Posterior vena cava (tissue), 2 donors: ENCODE measurements around the gene TMEM203. TPM values are rescaled to one million over a fixed set of nuclear protein-coding genes. Genes with fewer than 3 reads are reported as not detected.

ENCODE experiments used
- DNase-seq: peaks from one replicate; pipeline ENCODE4 v3.0.0-alpha.2; 2020; ENCODE audit warnings: low spot score
- intact Hi-C, 2 donors: fragments of 100-400 bp; cut with DNase I; formaldehyde crosslinking; loops; one replicate each; pipeline versions ENCODE4 v1.14.1 to v1.14.2; 2022 to 2023
- total RNA-seq, 2 donors: library from RNA; stranded (reverse); fragmentation: NEBNext Ultra II Directional; extraction: Animal tissue kit (Norgen Biotek cat#: 25700); gene quantifications; one replicate each; pipeline ENCODE4 v1.2.1, GENCODE V29; 2021
- donor health status: DM: yes; HTN: yes; CAD: no.
- donor health status: DM: yes; HTN: yes; CAD: no.

The TMEM203 gene
- total RNA-seq, 2 donors from 2014 or later = 24.8 to 25.2 TPM

- intact Hi-C loops = no loop called here
Measured at GRCh38 chr9:137221506-137222111, 16.2 kb upstream of the TMEM203 start.

GRCh38 chr9:137221095-137221505 lies 15.7 kb upstream of the TMEM203 start:
- intact Hi-C loops = no loop called here
- no peak for DNase-seq

More at GRCh38 chr9:137221506-137222111, 16.2 kb upstream of the TMEM203 start:
- DNase-seq = no peak

GRCh38 chr9:137220317-137221094 lies 15.1 kb upstream of the TMEM203 start:
- no peak for DNase-seq
- intact Hi-C loops = no loop called here

- intact Hi-C loops = no loop called here
- DNase-seq = no peak
Measured at GRCh38 chr9:137219757-137220316, 14.4 kb upstream of the TMEM203 start.

- intact Hi-C loops = no loop called here
- no peak for DNase-seq
Measured at GRCh38 chr9:137218754-137219271, 13.4 kb upstream of the TMEM203 start.

GRCh38 chr9:137218212-137218753 lies 12.8 kb upstream of the TMEM203 start:
- intact Hi-C loops = no loop called here

GRCh38 chr9:137217276-137218211 lies 12.1 kb upstream of the TMEM203 start:
- no peak for DNase-seq
- intact Hi-C loops = no loop called here

More at GRCh38 chr9:137218212-137218753, 12.8 kb upstream of the TMEM203 start:
- no peak for DNase-seq

GRCh38 chr9:137216188-137216965 lies 10.9 kb upstream of the TMEM203 start:
- intact Hi-C loops = no loop called here
- no peak for DNase-seq

GRCh38 chr9:137215196-137215986 lies 9.9 kb upstream of the TMEM203 start:
- DNase-seq = no peak
- intact Hi-C loops = no loop called here

GRCh38 chr9:137214620-137215019 lies 9.2 kb upstream of the TMEM203 start:
- intact Hi-C loops = no loop called here

GRCh38 chr9:137213160-137214060 lies 8.0 kb upstream of the TMEM203 start:
- DNase-seq = no peak
- intact Hi-C loops = no loop called here

More at GRCh38 chr9:137214620-137215019, 9.2 kb upstream of the TMEM203 start:
- DNase-seq = no peak

- intact Hi-C loops = no loop called here
- no peak for DNase-seq
Measured at GRCh38 chr9:137212520-137212919, 7.1 kb upstream of the TMEM203 start.

GRCh38 chr9:137211532-137211931 lies 6.1 kb upstream of the TMEM203 start:
- DNase-seq = no peak
- intact Hi-C loops = no loop called here

- intact Hi-C loops = no loop called here
Measured at GRCh38 chr9:137206602-137207001, 1.2 kb upstream of the TMEM203 start.

GRCh38 chr9:137204731-137205125 lies 720 bp downstream of the TMEM203 start:
- no peak for DNase-seq
- intact Hi-C loops = no loop called here

More at GRCh38 chr9:137206602-137207001, 1.2 kb upstream of the TMEM203 start:
- no peak for DNase-seq

GRCh38 chr9:137202966-137203365 lies 2.5 kb downstream of the TMEM203 start:
- intact Hi-C loops = no loop called here

More at GRCh38 chr9:137202966-137203365, 2.5 kb downstream of the TMEM203 start:
- DNase-seq = no peak
